RWPE2 (cell line): Measurements from ENCODE around the gene UNC79.

Experiments
- ATAC-seq: fragments of 200-7000 bp; cut with Tn5 transposase; 3 replicates; pipeline ENCODE4 v1.9.1; 2021; ENCODE audit warnings: low read depth
- DNase-seq: peaks from one replicate; pipeline ENCODE4 v3.0.0-alpha.2; 2020; ENCODE audit warnings: low spot score
- H3K27ac ChIP-seq: fragments of 450-650 bp; 2 replicates; pipeline ENCODE4 v1.5.1; 2017; ENCODE audit warnings: mild to moderate bottlenecking; ENCODE audit not compliant: poor library complexity, severe bottlenecking
- H3K27me3 ChIP-seq: fragments of 250-450 bp; sonication (Bioruptor Pico); 2 replicates; pipeline ENCODE4 v1.5.1; 2021; ENCODE audit warnings: mild to moderate bottlenecking, moderate library complexity; ENCODE audit not compliant: insufficient read depth, poor library complexity, severe bottlenecking
- H3K36me3 ChIP-seq: fragments of 250-450 bp; sonication (Bioruptor Pico); 2 replicates; pipeline ENCODE4 v1.5.1; 2020; ENCODE audit warnings: low read depth, mild to moderate bottlenecking, moderate library complexity
- H3K4me1 ChIP-seq: fragments of 250-450 bp; sonication (Bioruptor Pico); 2 replicates; pipeline ENCODE4 v1.5.1; 2021; ENCODE audit warnings: mild to moderate bottlenecking, moderate library complexity; ENCODE audit not compliant: insufficient read depth, poor library complexity, severe bottlenecking
- H3K4me3 ChIP-seq: fragments of 250-450 bp; sonication (Bioruptor Pico); 2 replicates; pipeline ENCODE4 v1.5.1; 2021; ENCODE audit warnings: mild to moderate bottlenecking, moderate library complexity; ENCODE audit not compliant: severe bottlenecking
- H3K9me3 ChIP-seq: fragments of 250-450 bp; sonication (Bioruptor Pico); 2 replicates; pipeline ENCODE4 v1.5.1; 2021; ENCODE audit warnings: mild to moderate bottlenecking, moderate library complexity; ENCODE audit not compliant: severe bottlenecking
- TF ChIP-seq, protein P1 (sequence below): fragments of 450-650 bp; IDR thresholded peaks from one replicate; pipeline ENCODE4 v1.5.1; 2017; ENCODE audit warnings: mild to moderate bottlenecking, moderate library complexity; ENCODE audit not compliant: poor library complexity, severe bottlenecking

UNC79 gene

GRCh38 chr14:93708311-93708734, 277.6 kb downstream of the UNC79 start:
- Histone ChIP-seq H3K27ac (no peak overlapping the region), H3K36me3 (no peaks in the 10 kb centered on the region), H3K4me1 (peaks cover 10% of the 10 kb centered on the region), H3K4me3 (no peak overlapping the region), H3K9me3 (no peaks in the 10 kb centered on the region), H3K27me3 (peaks cover 8% of the 10 kb centered on the region)
- TF ChIP-seq, protein P1, sequence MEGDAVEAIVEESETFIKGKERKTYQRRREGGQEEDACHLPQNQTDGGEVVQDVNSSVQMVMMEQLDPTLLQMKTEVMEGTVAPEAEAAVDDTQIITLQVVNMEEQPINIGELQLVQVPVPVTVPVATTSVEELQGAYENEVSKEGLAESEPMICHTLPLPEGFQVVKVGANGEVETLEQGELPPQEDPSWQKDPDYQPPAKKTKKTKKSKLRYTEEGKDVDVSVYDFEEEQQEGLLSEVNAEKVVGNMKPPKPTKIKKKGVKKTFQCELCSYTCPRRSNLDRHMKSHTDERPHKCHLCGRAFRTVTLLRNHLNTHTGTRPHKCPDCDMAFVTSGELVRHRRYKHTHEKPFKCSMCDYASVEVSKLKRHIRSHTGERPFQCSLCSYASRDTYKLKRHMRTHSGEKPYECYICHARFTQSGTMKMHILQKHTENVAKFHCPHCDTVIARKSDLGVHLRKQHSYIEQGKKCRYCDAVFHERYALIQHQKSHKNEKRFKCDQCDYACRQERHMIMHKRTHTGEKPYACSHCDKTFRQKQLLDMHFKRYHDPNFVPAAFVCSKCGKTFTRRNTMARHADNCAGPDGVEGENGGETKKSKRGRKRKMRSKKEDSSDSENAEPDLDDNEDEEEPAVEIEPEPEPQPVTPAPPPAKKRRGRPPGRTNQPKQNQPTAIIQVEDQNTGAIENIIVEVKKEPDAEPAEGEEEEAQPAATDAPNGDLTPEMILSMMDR, result no peak
- ATAC-seq, result no peak
- DNase-seq, result no peak

- Histone ChIP-seq H3K27me3 (peaks cover 8% of the 10 kb centered on the region), H3K27ac (no peak overlapping the region), H3K9me3 (no peaks in the 10 kb centered on the region), H3K4me3 (no peak overlapping the region), H3K36me3 (no peaks in the 10 kb centered on the region), H3K4me1 (peaks cover 10% of the 10 kb centered on the region)
- no peak for ATAC-seq
- TF ChIP-seq, protein P1, result no peak
- no peak for DNase-seq
These were observed 278.1 kb downstream of the UNC79 start for GRCh38 chr14:93708800-93709199.

DNA sequence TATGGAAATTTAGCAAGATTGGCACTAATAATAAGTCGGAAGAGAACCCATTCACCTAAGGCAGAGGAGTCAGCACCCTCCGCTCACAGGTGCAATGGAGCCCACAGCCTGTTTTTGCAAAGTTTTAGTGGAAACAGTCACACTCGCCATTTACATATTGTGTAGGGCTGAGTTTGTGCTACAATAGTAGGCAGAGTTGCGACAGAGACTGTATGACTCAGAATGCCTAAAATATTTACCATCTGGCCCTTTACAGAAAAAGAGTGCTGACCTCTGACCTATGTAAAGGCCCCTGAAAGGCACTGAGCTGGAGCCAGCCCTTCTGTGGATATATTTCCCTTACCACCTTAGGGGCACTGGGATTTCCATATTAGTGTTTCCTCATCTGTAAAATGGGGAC, 278.5 kb downstream of the UNC79 start:
- H3K27ac ChIP-seq, result no peak overlapping the region
- no peaks in the 10 kb centered on the region for H3K36me3 ChIP-seq
- H3K9me3 ChIP-seq, result no peaks in the 10 kb centered on the region
- no peak overlapping the region for H3K4me3 ChIP-seq
- peaks cover 8% of the 10 kb centered on the region for H3K27me3 ChIP-seq
- ATAC-seq, result no peak
- H3K4me1 ChIP-seq, result peaks cover 10% of the 10 kb centered on the region
- DNase-seq, result no peak
- TF ChIP-seq, protein P1, result no peak

GRCh38 chr14:93712079-93712837, 281.5 kb downstream of the UNC79 start:
- no peak for DNase-seq
- Histone ChIP-seq H3K9me3 (no peaks in the 10 kb centered on the region), H3K36me3 (no peaks in the 10 kb centered on the region), H3K27me3 (peaks cover 8% of the 10 kb centered on the region), H3K4me3 (no peak overlapping the region), H3K4me1 (peaks cover 10% of the 10 kb centered on the region), H3K27ac (no peak overlapping the region)
- ATAC-seq, result no peak
- TF ChIP-seq, protein P1, result no peak
